NB4 (cell line): Measurements from ENCODE around the gene TGFBR1.

Experiments
- DNase-seq: peaks from one replicate; pipeline ENCODE4 v3.0.0; 2010; ENCODE audit warnings: low read depth
- H3K4me3 ChIP-seq: one replicate; pipeline ENCODE4 v1.5.1; 2011; ENCODE audit warnings: mild to moderate bottlenecking, low read depth, low read length, moderate library complexity
- CTCF ChIP-seq: IDR thresholded peaks from one replicate; pipeline ENCODE4 v1.5.1; 2012; ENCODE audit warnings: low read depth, low read length
- MYC ChIP-seq: IDR thresholded peaks from 2 replicates; pipeline ENCODE4 v1.6.1; 2011; ENCODE audit warnings: low read depth, low read length
- POLR2A ChIP-seq: IDR thresholded peaks from 2 replicates; pipeline ENCODE4 v1.6.1; 2011; ENCODE audit warnings: mild to moderate bottlenecking; ENCODE audit not compliant: insufficient read length; ENCODE audit errors: extremely low read depth

Gene TGFBR1

GRCh38 chr9:99201603-99202002, 96.7 kb downstream of the TGFBR1 start:
- TF ChIP-seq CTCF, result no peak
- no peak for TF ChIP-seq MYC
- no peak for TF ChIP-seq POLR2A
- no peak overlapping the region for H3K4me3 ChIP-seq
- DNase-seq, result no peak
